ENCODE measurements around the gene TPO.

GRCh38 chr2:1422131-1422530 lies 8.9 kb downstream of the TPO start:
- TF ChIP-seq, protein P1, sequence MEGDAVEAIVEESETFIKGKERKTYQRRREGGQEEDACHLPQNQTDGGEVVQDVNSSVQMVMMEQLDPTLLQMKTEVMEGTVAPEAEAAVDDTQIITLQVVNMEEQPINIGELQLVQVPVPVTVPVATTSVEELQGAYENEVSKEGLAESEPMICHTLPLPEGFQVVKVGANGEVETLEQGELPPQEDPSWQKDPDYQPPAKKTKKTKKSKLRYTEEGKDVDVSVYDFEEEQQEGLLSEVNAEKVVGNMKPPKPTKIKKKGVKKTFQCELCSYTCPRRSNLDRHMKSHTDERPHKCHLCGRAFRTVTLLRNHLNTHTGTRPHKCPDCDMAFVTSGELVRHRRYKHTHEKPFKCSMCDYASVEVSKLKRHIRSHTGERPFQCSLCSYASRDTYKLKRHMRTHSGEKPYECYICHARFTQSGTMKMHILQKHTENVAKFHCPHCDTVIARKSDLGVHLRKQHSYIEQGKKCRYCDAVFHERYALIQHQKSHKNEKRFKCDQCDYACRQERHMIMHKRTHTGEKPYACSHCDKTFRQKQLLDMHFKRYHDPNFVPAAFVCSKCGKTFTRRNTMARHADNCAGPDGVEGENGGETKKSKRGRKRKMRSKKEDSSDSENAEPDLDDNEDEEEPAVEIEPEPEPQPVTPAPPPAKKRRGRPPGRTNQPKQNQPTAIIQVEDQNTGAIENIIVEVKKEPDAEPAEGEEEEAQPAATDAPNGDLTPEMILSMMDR (IDR thresholded peaks at IDR 0.05): no peak
- TF ChIP-seq POLR2A (IDR thresholded peaks at IDR 0.05): no peak
